Forelimb muscle (tissue), 1 donor: Measurements from ENCODE around the gene SDR42E2. TPM values are rescaled to one million over a fixed set of nuclear protein-coding genes. Genes with fewer than 3 reads are reported as not detected.
A peak's percentile ranks its signal among the peaks of the same experiment; 100 is the strongest.
"Not testable (repeated sequence)": the region's sequence is repeated elsewhere in the genome, so short reads cannot be mapped to it uniquely, and the experiment has no call there.

Source experiments
- DNase-seq: peaks from one replicate; pipeline ENCODE4 v3.0.0-alpha.2; 2013; ENCODE audit warnings: low read depth
- polyA plus RNA-seq: library from polyadenylated mRNA; unstranded; fragments of 120-200 nt; gene quantifications from one replicate; pipeline ENCODE4 v1.2.1, GENCODE V29; 2013; ENCODE audit not compliant: insufficient read length

SDR42E2 gene
- polyA plus RNA-seq, 1 donor = not detected

DNA sequence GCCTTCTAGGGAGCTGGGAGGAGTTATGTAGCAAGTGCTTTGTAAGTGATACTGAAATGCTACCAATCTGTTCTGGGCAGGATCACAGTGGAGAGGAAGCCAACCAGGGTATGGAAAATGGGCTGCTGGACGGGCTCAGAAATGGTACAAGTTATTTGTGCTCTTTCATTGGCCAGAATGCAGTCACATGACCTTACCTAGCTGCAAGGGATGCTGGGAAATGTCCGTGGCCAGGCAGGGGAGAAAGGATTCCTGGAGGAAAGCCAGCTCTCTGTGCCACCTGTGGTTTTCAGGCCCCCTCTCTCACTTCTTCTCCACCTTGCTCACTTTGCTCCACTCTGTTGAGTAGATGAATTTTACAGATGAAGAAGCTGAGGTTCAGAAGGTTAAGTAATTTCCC is 48.5 kb downstream of the SDR42E2 start:
- DNase-seq = no peak

DNA sequence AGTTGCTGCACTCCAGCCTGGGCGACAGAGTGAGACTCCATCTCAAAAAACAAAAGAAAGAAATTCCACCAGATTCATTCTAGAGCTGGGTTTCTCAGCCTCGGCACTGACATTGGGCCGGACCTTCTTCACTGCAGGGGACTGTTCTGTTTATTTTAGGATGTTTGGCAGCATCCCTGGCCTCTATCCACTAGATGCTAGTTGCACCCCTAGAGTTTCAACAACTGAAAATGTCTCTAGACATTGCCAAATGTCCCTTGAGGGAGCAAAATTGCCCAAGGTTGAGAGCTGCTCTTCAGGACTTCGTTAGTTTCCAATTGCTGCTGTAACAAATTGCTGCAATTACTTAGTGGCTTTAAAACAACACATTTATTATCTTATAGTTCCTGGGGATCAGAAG is 50.9 kb downstream of the SDR42E2 start:
- no peak for DNase-seq

DNA sequence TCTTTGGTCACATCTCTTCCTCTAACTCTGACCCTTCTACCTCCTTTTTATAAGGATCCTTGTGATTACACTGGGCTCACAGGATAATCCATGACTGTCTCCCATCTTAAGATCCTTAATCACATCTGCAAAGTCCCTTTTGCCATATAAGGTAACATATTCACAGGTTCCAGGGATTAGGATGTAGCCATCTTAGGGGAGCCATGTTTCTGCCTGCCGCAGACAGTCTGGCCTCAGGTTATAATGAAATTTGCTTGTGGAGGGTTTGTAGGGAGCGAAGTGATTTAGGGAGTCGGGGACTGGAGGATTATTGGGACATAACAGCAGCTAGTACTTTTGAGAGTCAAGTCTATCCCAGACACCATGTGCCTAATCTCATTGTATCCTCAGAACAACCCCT is 51.5 kb downstream of the SDR42E2 start:
- no peak for DNase-seq

DNA sequence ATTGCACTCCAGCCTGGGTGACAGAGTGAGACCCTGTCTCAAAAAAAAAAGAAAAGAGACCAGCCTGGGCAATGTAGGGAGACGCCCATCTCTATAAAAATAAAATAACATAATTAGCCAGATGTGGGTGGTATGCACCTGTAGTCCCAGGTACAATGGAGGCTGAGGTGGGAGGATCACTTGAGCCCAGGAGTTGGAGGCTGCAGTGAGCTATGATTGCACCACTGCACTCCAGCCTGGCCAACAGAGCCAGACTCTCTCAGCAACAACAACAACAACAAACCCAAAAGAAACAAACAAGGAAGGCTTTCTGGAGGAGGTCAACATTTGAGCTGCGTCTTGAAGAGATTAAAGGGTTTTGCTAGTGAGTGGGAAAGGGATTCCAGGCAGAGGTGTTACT is 52.1 kb downstream of the SDR42E2 start:
- no peak for DNase-seq

DNA sequence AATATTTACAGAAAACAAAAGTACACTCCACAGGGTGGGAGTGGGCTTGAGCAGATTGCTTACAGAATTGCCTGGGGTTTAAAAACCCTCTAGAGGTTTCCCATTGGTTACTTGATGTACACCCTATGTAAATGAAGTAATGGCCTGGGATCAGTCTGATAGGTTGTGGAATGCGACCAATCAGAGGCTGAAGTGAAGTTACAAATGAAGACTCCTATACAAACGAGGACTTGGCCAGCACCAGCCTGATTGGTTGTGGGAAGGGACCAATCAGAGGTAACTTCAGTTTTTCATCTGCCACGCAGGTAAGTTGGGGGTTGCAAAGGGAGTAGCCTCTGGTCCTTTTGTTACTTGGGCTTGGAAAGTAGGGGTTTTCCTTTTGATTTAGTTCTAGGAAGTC is 52.6 kb downstream of the SDR42E2 start:
- no peak for DNase-seq

DNA sequence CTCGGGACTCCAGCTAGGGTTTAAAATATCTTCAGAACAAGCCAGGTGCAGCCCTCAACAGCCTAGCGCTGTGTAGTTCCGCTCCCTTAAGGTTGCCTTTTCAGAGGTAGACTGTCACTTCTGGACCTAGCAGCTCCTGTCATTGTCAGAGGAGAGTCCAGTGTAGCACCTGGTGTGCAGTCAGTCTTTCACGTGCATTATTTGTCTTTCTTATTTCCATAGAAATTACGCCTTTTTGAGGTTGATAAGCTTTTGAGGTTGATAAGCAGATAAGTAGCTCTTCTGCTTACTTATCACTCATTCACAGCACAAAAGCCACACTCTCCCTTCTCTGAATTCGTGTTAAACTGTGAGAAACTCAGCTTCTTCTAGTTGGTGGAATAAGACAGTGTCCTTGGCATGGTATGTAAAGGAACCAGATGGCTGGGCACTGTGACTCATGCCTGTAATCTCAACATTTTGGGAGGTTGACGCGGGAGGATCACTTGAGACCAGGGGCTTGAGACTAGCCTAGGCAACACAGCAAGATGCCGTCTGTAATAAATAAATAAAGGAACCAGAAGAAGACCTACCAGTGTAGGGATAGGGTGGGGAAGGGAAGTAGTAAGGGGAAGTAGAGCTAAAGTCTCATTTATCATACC is 54.0 kb downstream of the SDR42E2 start:
- no peak for DNase-seq

DNA sequence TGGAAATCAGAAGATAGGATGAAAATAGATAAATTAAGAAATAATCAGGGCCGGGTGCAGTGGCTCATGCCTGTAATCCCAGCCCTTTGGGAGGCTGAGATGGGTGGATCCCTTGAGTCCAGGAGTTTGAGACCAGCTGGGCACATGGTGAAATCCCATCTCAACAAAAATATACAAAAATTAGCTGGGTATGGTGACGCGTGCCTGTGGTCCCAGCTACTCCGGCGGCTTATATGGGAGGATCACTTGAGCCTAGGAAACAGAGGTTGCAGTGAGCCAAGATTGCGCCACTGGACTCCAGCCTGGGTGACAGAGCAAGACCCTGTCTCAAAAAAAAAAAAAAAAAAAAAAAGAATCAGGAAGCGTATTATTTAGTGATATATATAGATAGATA is 54.5 kb downstream of the SDR42E2 start:
- DNase-seq = not testable (repeated sequence)

DNA sequence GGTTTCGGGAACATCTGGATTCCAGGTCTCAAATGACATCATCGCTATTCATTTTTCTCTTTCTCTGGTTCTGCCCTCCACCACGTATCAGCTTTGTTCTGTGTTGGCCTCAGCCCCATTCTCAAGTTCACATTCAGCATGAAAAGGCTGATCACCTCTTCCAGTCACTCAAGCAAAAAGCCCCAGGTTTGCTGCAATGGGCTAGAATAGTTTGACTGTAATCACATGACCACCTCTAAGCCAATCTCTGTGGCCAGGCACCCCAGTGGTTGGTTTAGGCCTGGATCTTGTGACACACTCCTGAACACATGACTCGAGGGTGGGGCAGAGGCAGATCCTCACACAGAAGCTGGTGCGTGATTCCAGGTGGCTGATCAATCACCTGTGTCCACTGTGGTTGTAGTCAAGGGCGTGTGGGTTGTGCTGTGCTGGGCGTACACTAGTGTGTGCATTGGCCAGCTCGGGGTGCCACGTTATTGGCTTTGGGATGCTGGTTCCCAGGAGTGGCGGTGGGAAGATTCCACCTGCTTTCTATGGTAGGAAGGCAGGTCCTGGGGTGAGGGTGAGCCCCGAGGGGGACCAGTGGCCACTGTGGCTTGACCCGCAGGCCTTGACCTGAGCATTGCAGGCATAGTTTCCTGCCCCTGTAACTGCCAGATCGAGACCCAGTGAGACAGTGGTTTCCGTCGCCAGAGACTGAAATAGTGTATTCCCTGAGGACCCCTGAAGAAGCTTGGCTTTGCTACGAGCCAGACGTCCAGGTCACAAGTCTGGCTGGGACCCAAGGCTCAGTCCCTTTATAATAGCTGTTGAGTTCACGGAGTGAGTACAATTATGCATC is 55.8 kb downstream of the SDR42E2 start:
- no peak for DNase-seq

DNA sequence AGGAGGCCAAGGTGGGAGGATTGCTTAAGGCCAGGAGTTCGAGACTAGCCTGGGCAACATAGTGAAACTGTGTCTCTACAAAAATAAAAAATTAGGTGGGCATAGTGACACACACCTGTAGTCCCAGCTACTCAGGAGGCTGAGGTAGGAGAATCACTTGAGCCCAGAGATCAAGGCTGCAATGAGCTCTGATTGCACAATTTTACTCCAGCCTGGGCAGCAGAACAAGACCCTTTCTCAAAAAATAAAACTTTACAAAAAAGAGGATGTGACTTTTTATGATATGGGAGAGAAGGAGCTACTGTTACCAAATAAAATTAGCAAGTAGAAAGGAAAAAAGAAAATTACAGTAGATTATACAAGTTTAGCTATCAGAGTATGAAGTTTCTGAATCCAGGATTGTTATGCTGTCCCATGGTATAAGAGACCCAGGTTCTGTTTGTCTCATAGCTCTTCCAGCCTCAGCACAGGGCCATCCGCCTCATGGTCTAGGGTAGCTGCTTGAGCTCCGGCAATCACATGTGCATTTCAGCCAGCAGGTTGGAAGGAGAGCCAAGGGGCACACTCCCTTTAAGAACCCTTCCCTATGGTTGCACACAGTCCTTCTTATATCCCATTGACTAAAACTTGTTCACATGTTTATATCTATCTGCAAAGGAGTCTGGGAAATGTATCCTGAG is 57.2 kb downstream of the SDR42E2 start:
- no peak for DNase-seq

DNA sequence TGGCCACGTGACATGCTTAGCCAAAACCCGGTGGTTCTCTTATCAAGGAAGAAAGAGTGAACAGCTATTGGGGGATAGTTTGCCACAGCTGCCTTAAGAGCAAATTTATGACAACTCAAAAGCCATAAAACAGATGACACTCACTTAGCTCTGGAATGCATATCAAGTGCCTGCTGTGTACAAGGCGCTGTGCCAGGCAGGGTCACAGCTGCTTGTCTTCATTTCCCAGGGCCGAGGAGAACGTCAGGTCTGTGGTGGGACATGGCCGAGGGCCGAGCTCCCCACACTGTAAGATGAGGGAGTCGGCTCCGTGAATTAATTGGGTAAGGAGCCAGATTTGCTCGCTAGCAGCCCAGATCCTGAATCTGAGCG is 57.7 kb downstream of the SDR42E2 start:
- DNase-seq = no peak

DNA sequence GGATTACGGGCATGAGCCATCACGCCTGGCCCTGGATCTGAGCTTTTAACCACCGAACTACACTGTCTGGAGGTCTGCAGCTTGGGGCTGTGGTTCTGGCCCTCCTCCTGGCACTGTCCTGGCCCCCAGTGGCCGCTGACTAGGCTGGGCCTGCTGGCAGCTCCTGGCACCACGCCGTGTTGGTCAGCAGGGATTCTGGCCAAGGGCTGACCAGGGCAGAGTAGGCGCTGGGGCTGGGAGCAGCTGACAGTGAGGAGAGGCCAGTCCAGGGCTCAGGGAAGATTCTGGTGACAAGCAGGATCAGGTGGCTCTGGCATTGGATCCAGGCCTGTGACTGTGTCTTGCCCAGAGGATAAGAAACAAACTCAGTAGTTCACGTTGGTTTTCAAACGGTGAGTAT is 58.4 kb downstream of the SDR42E2 start:
- DNase-seq = no peak

DNA sequence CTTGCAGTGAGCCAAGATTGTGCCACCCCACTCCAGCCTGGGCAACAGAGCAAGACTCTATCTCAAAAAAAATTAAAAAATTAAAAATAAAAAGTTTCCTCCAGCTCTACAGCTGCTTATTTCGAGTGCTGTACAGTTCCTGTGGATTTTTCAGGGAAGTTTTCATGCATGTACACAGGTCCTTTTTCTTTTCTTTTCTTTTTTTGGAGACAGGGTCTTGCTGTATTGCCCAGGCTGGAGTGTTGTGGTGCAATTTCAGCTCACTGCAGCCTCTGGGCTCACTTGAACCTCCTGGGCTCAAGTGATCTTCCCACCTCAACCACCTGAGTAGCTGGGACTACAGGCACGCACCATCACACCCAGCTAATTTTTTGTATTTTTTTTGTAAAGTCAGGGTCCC is 59.7 kb downstream of the SDR42E2 start:
- no peak for DNase-seq

DNA sequence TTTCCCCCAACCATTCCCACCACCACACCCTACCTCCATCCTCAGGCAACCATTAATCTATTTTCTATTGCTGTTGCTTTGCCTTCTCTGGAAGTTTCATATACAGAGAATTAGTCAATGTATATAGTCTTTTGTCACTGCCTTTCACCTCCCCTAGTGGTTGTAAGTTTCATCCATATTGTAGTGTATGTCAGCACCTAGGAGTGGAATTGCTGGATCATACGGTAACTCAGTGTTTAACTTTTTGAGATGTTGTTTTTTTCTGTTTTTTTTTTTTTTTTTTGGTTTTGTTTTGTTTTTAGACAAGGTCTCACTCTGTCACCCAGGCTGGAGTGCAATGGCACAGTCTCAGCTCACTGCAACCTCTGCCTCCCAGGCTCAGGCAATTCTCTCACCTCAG is 60.7 kb downstream of the SDR42E2 start:
- DNase-seq = no peak

DNA sequence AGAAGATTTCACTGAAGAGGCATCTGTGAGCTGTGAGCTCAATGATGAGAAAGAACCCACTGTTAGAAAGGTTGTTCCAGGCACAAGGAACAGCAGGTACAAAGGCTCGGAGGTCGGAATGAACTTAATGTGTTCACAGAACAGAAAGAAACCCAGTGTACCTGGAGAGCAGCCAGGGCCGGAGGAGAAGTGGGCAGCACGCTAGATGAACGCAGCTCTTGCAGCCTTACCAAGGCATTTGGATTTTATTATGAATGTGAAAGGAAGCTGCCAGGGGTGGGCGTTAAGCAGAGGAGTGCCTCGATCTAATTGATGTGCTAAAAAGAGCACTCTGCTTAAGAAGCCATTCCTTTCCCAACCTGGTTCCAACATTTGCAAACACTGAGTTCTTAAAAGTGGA is 62.8 kb downstream of the SDR42E2 start:
- DNase-seq = no peak

DNA sequence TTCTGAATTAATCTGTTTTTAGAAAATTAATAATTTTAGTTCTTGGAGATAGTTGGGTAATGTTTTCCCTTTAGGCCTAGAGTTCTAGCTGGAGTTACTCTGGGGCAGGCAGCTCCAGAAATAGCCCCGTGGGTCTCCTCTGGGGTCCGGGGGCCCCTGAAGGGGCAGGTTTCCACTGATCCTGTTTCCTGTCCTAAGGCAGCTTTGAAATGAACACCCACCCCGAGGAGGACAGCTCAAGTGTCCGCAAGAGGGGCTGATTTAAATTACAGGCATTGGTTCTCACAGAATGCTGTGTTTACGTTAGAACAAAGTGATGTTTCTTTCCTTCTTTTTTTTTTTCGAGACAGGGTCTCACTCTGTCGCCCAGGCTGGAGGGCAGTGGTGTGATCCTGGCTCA is 67.6 kb downstream of the SDR42E2 start:
- DNase-seq = no peak

DNA sequence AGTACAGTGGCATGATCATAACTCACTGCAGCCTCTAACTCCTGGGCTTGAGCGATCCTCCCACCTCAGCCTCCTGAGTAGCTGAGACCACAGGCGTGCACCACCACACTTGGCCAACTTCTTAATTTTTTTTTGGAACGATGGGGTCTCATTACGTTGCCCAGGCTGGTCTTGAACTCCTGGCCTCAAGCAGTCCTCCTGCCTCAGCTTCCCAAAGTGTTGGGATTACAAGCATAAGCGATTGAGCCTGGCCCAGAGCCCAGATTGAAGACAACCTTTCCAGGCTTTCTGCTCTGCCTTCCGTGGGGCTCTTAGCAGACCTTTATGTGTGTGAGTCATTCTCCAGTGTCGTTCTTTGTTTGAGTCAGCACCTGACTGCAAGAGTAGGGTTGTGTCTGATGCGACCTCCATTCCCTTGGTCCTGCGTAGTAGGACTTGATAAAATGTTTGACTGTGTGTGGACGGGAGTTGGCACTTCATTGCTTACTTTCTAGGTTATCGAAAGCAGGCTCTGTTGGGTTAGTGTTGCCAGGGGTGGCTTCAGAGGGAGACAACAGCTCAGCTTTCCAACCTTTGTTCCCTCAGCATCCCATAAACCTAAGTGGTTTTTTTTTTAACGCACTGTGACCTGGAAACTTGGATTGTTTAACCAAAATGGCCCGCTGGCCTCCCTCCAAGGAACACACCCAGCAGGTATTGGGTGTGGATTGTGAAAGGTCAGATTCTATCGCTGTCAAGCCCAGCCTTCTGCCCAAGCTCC is 70.2 kb downstream of the SDR42E2 start:
- DNase-seq = no peak

DNA sequence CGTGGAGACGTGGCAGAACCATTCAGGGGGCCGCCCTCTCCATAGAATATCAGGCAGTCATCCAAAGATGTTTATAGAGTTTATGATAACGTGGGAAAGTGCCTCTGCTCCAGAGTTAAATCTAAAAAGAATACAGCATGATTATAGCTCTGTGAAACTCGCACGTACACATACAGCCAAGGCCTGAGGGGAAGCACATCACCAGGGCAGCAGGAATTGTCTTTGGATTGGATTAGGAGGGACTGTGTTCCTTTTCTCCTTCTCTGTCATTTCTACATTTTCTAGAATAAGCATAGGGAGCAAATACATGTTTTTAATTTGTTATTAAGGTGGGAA is 70.7 kb downstream of the SDR42E2 start:
- no peak for DNase-seq

DNA sequence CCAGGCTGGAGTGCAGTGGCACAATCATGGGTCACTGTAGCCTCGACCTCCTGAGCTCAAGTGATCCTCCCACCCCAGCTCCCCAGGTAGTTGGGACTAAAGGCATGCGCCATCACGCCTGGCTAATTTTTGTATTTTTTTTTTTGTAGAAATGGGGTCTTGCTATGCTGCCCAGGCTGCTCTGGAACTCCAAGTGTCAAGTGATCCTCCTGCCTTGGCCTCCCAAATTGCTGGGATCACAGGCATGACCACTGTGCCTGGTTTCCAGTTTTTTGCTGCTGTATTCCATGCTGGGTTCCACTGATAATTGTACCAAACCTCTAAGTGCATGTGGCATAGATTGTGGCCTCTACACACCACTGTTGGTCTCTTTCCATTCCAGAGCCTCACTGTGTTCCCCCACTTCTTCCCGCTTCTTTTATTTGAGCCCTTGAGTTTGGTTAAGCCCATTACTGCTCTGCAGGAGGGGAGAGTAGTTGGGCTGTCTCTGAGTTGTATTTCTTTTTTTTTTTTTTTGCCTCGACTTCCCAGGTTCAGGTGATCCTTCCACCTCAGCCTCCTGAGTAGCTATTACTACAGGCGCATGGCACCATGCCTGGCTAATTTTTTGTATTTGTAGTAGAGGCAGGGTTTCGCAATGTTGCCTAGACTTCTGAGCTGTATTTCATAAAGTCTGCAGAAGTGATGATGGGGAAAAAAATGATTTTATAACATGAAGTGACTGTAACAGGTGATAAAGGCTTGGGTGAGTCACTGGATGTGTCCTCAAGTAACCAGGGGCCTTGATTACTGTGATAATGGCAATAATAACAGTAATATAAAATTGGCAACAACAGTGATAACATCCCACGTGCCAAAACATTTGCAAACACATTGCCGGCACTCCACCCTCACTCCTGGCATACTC is 73.8 kb downstream of the SDR42E2 start:
- no peak for DNase-seq

DNA sequence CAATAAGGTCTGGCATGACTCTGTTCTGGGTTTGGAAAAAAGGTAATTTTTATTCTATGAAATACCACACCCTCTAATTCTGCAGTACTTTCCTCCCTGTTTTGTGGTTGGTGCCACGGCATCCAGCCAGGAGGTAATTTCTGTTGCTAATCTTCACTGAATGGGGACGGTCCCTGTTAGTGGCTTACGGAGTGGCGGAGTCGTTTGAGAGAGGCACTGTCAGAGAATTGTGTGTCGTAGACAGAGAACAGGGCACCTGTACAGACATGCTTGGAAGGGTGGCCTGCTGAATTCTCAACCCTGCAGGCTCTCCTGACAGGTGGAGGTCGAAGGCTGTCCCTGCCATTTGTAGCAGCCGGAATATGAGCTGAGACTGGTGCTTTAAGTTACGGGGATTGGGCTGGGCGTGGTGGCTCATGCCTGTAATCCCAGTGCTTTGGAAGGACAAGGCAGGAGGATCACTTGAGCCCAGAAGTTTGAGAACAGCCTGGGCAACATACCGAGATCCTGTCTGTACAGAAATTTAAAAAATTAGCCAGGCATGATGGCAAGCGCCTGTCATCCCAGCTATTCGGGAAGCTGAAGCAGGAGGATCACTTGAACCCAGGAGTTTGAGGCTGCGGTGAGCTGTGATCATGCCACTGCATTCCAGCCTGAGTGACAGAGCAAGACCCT is 77.0 kb downstream of the SDR42E2 start:
- no peak for DNase-seq

DNA sequence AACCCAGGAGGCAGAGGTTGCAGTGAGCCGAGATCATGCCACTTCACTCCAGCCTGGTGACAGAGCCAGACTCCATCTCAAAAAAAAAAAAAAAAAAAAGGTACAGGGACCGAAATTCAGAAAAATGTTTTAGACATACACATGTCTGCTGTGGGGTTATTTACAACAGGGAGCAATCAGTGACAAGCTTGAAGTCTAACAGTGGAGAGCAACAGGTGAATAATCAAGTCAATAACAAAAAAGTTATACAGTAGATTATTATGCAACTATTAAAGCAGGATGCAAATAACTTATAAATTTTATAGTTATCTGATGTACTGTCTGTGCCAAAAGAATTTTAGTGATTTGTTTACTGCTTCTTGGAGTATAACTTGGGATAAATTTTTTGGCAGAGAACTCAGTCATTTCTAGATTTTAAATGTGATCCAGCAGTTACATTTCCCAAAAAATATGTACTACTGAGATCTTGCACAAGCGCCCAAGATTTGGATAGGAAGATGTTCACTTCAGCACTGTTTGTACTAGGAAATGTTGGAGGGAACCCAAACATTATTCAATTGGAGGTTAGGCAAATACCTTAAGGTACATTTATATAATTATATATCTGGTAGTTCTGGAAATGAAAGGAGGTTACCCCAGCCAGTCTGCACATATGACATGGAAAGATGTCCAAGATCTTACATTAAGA is 77.9 kb downstream of the SDR42E2 start:
- DNase-seq = peak; percentile 88
